GM21381 (cell line): ENCODE measurements around the gene AK4.

Experiments used
- ATAC-seq: cut with Tn5 transposase; IDR thresholded peaks from one replicate; pipeline ENCODE4 v1.9.1; 2021; ENCODE audit warnings: mild to moderate bottlenecking, moderate library complexity; ENCODE audit not compliant: unreplicated experiment

The AK4 gene

DNA sequence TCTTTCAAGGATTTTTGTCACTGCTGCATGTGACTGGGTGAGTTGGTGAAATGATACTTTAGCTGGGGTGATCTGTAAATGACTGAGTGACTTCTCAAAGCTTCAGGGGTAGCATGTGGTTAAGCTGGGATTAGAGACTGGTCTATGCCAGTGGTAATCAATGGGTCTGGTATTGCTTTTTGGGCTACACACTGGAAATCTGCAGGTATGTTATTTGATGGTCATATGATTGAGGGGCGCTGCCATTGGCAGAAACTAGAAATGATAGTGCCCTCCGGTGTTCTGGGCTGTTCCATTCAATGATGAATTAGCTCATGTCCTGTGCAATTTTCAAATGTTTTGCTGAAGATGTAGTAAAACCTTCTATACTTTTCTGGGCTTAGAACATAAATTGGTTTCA lies 121.6 kb downstream of the AK4 start:
- ATAC-seq = no peak

- ATAC-seq = no peak
Measured at GRCh38 chr1:65276197-65276939, 128.4 kb downstream of the AK4 start.

GRCh38 chr1:65277605-65278347 lies 129.8 kb downstream of the AK4 start:
- ATAC-seq = no peak

GRCh38 chr1:65278376-65279069 lies 130.5 kb downstream of the AK4 start:
- ATAC-seq = no peak

GRCh38 chr1:65279070-65279779 lies 131.2 kb downstream of the AK4 start:
- ATAC-seq = no peak
